ENCODE measurements around the gene MSMO1.

GRCh38 chr4:165289423-165289785, 38.1 kb upstream of the MSMO1 start:
- TF ChIP-seq CTCF (conservative IDR thresholded peaks at IDR 0.05; ENCODE audit: low read length): 0 out of 2 replicates have a peak, but pooled peaks have one; percentile 5
- no peak for TF ChIP-seq EZH2phosphoT487 (IDR thresholded peaks at IDR 0.05; ENCODE audit: borderline replicate concordance, low read depth, low read length)

All from OCI-LY7 (cell line).